ENCODE results near the gene ANKRD42. TPM values are rescaled to one million over a fixed set of nuclear protein-coding genes. Genes with fewer than 3 reads are reported as not detected.
A peak's percentile ranks its signal among the peaks of the same experiment; 100 is the strongest.

ANKRD42 gene
- total RNA-seq = 7.8 and 7.9 TPM in 2 replicates
- long read RNA-seq, full-length matches to known transcripts = 4 of 12 reads
- long read RNA-seq, partial matches to known transcripts = 6 of 12 reads
- long read RNA-seq, other reads (novel, unspliced or antisense) = 2 of 12 reads

DNA sequence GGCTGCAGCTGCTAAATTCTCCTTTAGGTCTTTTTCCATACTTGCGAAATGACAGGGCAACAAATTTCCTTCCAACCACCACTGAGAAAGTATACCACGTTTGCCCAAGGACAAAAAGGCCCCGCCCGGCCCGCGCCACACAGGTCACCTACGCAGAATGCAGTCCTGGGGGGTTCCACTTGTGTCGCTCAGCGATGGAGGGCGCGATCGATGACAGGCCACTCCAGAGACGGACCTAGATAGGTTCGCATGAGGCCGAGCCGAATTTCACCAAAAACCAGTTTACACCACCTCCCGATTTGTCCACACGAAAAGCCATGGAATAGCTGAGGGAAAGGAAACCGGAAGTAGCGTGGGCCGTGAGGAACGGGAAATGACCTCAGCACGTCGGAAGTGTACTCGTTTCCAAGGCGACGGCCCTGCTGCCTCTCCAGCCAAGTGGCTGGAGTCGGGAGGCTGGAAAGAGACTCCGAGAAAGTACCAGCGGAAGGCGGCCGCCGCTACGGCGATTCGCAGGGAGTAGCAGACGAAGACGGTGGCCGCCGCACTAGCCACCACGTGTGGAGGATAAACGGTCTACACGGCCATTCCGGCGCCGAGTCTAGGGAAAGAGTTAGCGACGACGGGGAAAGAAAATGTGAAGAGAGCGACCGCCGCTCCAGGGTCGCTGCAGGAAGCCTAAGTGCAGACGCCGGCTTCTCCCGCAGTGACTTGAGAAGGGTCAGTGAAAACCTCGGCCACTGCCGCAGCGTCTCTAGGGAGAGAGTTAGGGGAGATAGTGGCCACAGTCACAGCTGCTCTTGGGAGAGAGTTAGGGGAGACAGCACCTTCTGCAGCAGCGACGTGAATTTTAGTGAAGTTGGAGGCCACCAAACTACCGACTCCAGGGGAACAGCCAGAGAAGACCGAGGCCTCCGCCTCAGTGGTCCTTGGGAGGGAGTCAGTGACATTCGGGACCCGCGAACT is at the start of gene ANKRD42:
ANKRD42 (plus strand) TSS at position 398 of the 966 bp plus-strand sequence. CDS start 959 bp downstream, outside the sequence.
- Mint-ChIP-seq H3K27ac (ENCODE audit: unreplicated experiment) (peak within 1 kb of the TSS; percentile 96), H3K36me3 (ENCODE audit: low read depth) (peaks cover 2% of the 10 kb centered on the region), H3K9me3 (no peaks in the 10 kb centered on the region), H3K4me3 (peak within 1 kb of the TSS; percentile 95), H3K27me3 (ENCODE audit: low read depth) (no peaks in the 10 kb centered on the region), H3K4me1 (peaks cover 44% of the 10 kb centered on the region)
- TF ChIP-seq, protein P1, sequence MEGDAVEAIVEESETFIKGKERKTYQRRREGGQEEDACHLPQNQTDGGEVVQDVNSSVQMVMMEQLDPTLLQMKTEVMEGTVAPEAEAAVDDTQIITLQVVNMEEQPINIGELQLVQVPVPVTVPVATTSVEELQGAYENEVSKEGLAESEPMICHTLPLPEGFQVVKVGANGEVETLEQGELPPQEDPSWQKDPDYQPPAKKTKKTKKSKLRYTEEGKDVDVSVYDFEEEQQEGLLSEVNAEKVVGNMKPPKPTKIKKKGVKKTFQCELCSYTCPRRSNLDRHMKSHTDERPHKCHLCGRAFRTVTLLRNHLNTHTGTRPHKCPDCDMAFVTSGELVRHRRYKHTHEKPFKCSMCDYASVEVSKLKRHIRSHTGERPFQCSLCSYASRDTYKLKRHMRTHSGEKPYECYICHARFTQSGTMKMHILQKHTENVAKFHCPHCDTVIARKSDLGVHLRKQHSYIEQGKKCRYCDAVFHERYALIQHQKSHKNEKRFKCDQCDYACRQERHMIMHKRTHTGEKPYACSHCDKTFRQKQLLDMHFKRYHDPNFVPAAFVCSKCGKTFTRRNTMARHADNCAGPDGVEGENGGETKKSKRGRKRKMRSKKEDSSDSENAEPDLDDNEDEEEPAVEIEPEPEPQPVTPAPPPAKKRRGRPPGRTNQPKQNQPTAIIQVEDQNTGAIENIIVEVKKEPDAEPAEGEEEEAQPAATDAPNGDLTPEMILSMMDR (conservative IDR thresholded peaks at IDR 0.05) = no peak
- DNase-seq (ENCODE audit: low read depth, low spot score) = peak; percentile 77

DNA sequence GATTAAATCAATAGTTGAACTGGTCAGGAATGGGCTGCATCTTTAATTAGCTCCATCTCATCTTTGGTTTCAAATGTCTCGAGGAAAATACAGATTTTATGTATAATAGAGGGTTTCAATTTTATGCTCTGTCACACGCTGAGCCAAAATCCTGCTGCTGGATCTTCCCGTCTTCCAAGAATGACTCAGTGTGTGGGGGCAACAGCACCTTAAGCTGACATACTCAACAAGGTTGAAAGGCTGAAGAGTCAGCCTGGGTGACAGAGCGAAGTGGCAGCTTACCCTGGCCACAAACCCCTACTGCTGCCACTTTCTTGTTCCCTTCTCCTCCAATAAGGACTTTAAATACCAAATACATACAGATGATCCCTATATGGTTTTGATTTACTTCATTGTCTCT is 45.6 kb upstream of the ANKRD42 start:
- H3K4me3 Mint-ChIP-seq = no peak overlapping the region
- no peaks in the 10 kb centered on the region for H3K4me1 Mint-ChIP-seq
- H3K9me3 Mint-ChIP-seq = no peaks in the 10 kb centered on the region
- TF ChIP-seq, protein P1 (conservative IDR thresholded peaks at IDR 0.05) = no peak
- no peaks in the 10 kb centered on the region for H3K36me3 Mint-ChIP-seq (ENCODE audit: low read depth)
- H3K27me3 Mint-ChIP-seq (ENCODE audit: low read depth) = peaks cover 3% of the 10 kb centered on the region
- DNase-seq (ENCODE audit: low read depth, low spot score) = no peak
- H3K27ac Mint-ChIP-seq (ENCODE audit: unreplicated experiment) = no peak overlapping the region

DNA sequence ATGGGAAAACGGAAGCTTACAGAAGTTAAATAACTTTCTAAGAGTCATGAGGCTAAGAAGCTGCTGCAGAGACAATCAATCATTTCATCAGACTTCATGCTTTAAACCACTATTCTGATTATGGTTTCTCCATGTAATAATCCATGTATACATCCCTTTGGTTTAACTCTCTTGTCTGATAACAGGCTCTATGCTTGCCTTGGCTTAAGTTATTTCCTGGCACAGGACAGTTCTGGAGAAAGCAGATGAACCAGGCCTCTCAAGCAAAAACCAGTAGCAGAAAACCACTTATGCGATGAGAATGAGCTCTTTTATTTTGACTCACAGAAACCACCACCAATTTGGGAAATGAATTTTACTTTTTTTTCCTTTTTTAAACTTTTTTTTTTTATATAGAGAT is 43.1 kb upstream of the ANKRD42 start:
- Mint-ChIP-seq H3K36me3 (ENCODE audit: low read depth) (no peaks in the 10 kb centered on the region), H3K9me3 (no peaks in the 10 kb centered on the region), H3K27me3 (ENCODE audit: low read depth) (peaks cover 6% of the 10 kb centered on the region), H3K4me1 (no peaks in the 10 kb centered on the region), H3K4me3 (no peak overlapping the region), H3K27ac (ENCODE audit: unreplicated experiment) (no peak overlapping the region)
- DNase-seq (ENCODE audit: low read depth, low spot score) = no peak
- TF ChIP-seq, protein P1 (conservative IDR thresholded peaks at IDR 0.05) = no peak

DNA sequence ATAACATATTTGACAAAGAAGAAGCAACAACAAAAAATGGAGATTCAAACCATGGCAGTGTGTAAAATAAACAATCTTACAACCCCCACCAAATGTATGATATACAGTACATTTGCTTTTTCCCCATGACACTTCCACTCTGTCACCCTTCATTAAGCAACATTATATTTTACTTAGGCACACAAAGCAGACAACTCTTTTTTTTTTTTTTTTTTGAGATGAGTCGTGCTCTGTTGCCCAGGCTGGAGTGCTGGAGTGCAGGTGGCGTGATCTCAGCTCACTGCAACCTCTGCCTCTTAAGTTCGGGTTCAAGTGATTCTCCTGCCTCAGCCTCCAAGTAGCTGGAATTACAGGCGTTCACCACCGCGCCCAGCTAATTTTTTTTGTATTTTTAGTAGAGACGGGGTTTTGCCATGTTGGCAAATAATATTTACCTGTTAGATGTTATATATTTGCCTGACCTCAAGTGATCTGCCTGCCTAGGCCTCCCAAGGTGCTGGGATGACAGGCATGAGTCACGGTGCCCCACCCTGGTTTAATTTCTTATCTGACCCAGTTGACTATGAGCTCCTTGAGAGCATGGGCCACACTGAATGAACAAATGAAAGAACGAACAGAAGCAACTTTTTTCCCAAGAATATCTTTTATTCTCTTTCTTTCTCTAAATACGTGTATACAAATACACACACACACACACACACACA is 42.1 kb upstream of the ANKRD42 start:
- TF ChIP-seq, protein P1 (conservative IDR thresholded peaks at IDR 0.05) = no peak
- peaks cover 8% of the 10 kb centered on the region for H3K27me3 Mint-ChIP-seq (ENCODE audit: low read depth)
- H3K4me3 Mint-ChIP-seq = no peak overlapping the region
- H3K27ac Mint-ChIP-seq (ENCODE audit: unreplicated experiment) = no peak overlapping the region
- no peaks in the 10 kb centered on the region for H3K4me1 Mint-ChIP-seq
- DNase-seq (ENCODE audit: low read depth, low spot score) = no peak
- H3K36me3 Mint-ChIP-seq (ENCODE audit: low read depth) = no peaks in the 10 kb centered on the region
- H3K9me3 Mint-ChIP-seq = no peaks in the 10 kb centered on the region

DNA sequence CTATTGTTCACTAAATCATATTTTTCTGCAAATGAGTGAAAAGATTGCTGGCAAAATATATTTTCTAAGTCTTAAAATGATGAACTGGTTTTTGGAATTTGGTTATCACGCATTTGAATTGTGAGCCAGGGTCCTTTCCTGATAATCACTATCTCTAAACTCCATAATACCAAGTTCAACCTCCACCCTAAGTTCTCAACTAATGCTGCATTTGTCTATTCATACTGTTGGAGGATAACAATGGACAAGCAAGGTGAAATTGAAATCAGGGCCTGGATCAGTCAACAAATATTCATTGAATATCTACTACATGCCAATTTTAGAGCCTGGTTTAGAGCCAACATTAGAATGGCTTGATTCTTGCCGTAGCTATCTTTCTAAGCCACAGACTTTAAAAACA is 41.2 kb upstream of the ANKRD42 start:
- Mint-ChIP-seq H3K27me3 (ENCODE audit: low read depth) (peaks cover 8% of the 10 kb centered on the region), H3K27ac (ENCODE audit: unreplicated experiment) (no peak overlapping the region), H3K36me3 (ENCODE audit: low read depth) (no peaks in the 10 kb centered on the region), H3K9me3 (no peaks in the 10 kb centered on the region), H3K4me1 (no peaks in the 10 kb centered on the region), H3K4me3 (peak overlapping the region; percentile 0)
- TF ChIP-seq, protein P1 (conservative IDR thresholded peaks at IDR 0.05) = no peak
- no peak for DNase-seq (ENCODE audit: low read depth, low spot score)

All from neural crest cell (in vitro differentiated cells).